NCI-H2171 (cell line): Measurements from ENCODE around the gene ESPL1.

Experiments
- DNase-seq: peaks from one replicate; lab custom pipeline; 2025; lab: John Stamatoyannopoulos, UW

Gene ESPL1

DNA sequence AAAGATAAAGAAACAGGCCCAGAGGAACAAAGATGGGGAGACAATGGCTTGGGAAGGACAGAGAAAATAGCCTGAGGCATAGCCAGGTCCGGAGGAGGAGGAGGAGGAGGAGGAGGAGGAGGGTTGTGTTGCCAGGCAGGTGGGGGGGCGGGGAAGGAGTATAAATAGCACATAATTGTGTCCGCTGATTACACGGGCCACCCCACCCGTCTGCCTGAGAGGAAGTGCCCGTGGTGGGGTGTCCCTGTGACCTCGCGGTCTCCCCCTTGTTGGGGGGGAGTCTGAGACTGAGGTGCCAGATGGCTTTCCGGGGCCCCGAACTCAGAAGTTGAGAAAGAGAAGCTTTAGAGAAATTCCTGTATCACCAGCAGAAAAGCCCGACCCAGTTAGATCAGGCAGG lies 69.9 kb downstream of the ESPL1 start:
- DNase-seq, result no peak

DNA sequence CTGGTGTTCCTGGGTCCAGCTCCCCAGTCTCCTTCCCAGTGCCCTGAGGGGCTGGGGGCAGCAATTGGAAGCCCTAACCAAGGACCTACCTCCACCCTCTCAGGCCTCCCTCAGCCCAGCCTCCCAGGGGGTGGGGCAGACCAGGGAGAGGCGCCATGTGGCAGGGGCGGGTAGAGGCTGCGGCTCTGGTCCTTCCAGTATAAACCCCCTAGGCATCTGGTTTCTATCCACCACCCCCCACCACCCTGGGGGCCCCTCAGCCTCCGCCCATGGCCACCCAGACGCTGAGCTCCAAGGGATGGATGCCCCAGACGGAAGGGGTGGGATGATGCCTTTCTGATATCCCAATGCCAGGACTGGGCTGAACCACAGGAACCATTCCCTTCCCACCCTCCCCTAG lies 70.8 kb downstream of the ESPL1 start:
- no peak for DNase-seq

DNA sequence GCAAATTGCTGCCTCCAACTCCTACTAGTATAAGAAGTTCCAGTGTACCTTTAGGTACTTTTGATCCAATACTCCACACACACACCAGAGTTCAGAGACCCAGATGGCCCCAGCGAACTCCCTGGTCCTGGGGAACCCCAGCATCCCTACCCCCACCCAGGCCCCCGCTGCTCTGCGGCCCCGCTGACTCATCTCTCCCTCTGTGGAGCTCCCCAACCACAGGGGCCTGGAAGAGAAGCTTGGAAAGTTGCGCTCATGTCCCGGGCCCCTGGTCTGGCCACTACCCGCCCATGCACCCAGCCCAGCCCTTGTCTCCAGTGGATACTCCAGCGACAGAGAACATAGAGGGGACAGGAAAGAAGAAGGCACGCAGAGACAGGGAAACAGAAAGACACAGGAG lies 72.3 kb downstream of the ESPL1 start:
- no peak for DNase-seq
